ENCODE results near the gene GPR148.

- TF ChIP-seq TAF1 (IDR thresholded peaks at IDR 0.05; ENCODE audit: low read depth, low read length) (no peak), EZH2 (IDR thresholded peaks at IDR 0.05; ENCODE audit: low read depth, low read length, severe bottlenecking) (no peak), HDAC2 (IDR thresholded peaks at IDR 0.05; ENCODE audit: borderline replicate concordance in 1 of 2, low read depth in 2 of 2, low read length in 2 of 2) (no peak), CHD1 (IDR thresholded peaks at IDR 0.05; ENCODE audit: low read depth, low read length) (no peak), MAX (IDR thresholded peaks at IDR 0.05) (no peak), USF2 (IDR thresholded peaks at IDR 0.05; ENCODE audit: low read length) (no peak), EP300 (IDR thresholded peaks at IDR 0.05; ENCODE audit: borderline replicate concordance in 1 of 2, low read depth in 2 of 2, low read length in 2 of 2) (no peak), SIN3A (conservative IDR thresholded peaks at IDR 0.05 in 1 of 2, IDR thresholded peaks at IDR 0.05 in 1 of 2; ENCODE audit: low read depth in 1 of 2, low read length in 2 of 2) (no peak), JUN (IDR thresholded peaks at IDR 0.05; ENCODE audit: low read depth, low read length) (no peak), POLR2AphosphoS5 (IDR thresholded peaks at IDR 0.05; ENCODE audit: low read depth, low read length) (no peak), POLR2A (IDR thresholded peaks at IDR 0.05; ENCODE audit: control extremely low read depth in 1 of 2, low read depth in 2 of 2, low read length in 2 of 2) (no peak), KDM1A (IDR thresholded peaks at IDR 0.05; ENCODE audit: borderline replicate concordance, low read length) (no peak), GTF2F1 (IDR thresholded peaks at IDR 0.05; ENCODE audit: borderline replicate concordance, low read depth, low read length) (no peak)
- TF ChIP-seq, protein P1, sequence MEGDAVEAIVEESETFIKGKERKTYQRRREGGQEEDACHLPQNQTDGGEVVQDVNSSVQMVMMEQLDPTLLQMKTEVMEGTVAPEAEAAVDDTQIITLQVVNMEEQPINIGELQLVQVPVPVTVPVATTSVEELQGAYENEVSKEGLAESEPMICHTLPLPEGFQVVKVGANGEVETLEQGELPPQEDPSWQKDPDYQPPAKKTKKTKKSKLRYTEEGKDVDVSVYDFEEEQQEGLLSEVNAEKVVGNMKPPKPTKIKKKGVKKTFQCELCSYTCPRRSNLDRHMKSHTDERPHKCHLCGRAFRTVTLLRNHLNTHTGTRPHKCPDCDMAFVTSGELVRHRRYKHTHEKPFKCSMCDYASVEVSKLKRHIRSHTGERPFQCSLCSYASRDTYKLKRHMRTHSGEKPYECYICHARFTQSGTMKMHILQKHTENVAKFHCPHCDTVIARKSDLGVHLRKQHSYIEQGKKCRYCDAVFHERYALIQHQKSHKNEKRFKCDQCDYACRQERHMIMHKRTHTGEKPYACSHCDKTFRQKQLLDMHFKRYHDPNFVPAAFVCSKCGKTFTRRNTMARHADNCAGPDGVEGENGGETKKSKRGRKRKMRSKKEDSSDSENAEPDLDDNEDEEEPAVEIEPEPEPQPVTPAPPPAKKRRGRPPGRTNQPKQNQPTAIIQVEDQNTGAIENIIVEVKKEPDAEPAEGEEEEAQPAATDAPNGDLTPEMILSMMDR (IDR thresholded peaks at IDR 0.05; ENCODE audit: control extremely low read depth in 1 of 3, insufficient read depth in 1 of 3, low read depth in 1 of 3, low read length in 3 of 3), result no peak
Observed at GRCh38 chr2:130778781-130779180, 49.9 kb downstream of the GPR148 start.

Data from H1 (cell line).